ENCODE data around the gene ENTREP1. TPM values are rescaled to one million over a fixed set of nuclear protein-coding genes. Genes with fewer than 3 reads are reported as not detected.

The ENTREP1 gene, protein sequence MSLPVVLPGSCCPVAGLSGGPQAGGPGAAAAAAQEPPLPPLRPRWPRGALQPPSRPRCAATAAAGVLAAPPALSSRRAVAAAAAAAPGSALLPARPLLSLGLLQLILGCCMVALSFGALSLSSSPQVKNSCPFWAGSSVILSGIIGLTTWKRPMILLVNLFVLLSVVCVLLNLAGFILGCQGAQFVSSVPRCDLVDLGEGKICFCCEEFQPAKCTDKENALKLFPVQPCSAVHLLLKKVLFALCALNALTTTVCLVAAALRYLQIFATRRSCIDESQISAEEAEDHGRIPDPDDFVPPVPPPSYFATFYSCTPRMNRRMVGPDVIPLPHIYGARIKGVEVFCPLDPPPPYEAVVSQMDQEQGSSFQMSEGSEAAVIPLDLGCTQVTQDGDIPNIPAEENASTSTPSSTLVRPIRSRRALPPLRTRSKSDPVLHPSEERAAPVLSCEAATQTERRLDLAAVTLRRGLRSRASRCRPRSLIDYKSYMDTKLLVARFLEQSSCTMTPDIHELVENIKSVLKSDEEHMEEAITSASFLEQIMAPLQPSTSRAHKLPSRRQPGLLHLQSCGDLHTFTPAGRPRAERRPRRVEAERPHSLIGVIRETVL
- not detected for polyA plus RNA-seq (2012; ENCODE audit: low read depth, missing spikeins)

DNA sequence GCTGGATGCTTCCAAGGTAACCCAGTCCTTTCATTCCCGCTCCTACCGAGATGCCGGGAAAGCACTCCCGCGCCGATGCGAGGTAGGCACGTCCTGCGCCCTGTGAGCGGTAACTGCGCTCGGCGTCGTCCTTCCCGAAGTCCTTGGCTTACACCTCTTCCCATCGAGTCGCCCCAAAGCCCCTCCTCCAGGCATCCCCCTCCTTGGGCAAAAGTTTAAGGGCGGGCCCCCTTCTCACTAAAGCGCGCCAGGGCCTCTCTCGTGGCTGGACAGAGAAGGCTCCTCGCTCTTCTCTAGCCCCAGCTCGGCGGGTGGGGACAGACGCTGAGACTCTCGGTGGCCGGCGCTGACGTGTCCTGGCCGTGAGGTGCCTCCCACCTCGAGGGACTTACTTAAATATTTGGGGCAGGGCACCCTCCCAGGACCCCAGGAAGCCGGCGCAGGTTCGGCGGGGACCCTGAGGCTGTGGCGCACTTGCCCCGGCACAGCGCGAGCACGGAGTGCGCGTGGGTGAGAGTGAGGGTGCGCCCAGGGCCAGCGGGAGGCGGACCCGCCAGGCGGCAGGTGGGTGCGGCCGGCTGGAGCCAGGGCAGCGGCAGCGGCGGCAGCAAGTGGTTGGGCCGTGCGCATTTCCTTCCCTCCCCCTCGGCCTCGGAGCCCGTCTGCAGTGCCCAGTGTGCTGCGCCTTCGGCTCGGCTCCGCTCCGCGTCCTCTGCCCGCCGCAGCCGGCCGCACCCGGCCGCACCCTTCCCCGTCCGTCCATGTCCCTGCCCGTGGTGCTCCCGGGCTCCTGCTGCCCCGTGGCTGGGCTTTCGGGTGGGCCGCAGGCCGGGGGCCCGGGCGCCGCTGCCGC is at the start of gene ENTREP1:
ENTREP1 (plus strand) TSS at position 667 of the 853 bp plus-strand sequence; CDS start at position 762, 95 bp downstream.
- FAIRE-seq (no peak), DNase-seq (ENCODE audit: insufficient read length, low spot score) (no peak)
- TF ChIP-seq POLR2AphosphoS5 (IDR thresholded peaks at IDR 0.05; ENCODE audit: low read depth, low read length): no peak
- TF ChIP-seq POU2F2 (IDR thresholded peaks at IDR 0.05; ENCODE audit: low read depth, low read length): no peak
- TF ChIP-seq SPI1 (IDR thresholded peaks at IDR 0.05; ENCODE audit: low read depth, low read length): no peak
- TF ChIP-seq TAF1 (IDR thresholded peaks at IDR 0.05; ENCODE audit: low read depth, low read length): no peak
- TF ChIP-seq POLR2A (IDR thresholded peaks at IDR 0.05; ENCODE audit: low read depth, low read length): no peak
- TF ChIP-seq PAX5 (IDR thresholded peaks at IDR 0.05; ENCODE audit: insufficient read depth, low read length, severe bottlenecking): no peak

DNA sequence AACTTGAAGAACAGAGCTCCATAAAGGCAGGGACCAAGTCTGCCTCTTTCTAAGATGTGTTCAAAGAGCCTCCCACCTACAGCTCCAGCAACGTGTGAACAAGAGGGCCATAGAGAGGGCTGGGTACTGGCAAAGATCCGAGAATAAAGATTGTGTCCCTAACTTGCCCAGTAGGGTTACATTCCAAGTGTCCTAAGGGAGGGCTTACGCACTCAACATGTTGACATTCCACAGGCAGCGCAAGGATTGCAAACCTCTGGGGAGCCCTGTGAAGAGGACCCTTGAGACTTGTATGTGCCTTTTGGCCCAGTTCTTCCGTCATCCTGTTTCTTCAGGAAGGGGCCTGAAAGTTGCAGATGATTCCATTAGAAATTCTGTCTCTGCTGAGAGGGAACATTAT is 48.2 kb upstream of the ENTREP1 start:
- no peak for DNase-seq (ENCODE audit: insufficient read length, low spot score)
- TF ChIP-seq POU2F2 (IDR thresholded peaks at IDR 0.05; ENCODE audit: low read depth, low read length): no peak
- no peak for TF ChIP-seq SPI1 (IDR thresholded peaks at IDR 0.05; ENCODE audit: low read depth, low read length)
- TF ChIP-seq PAX5 (IDR thresholded peaks at IDR 0.05; ENCODE audit: insufficient read depth, low read length, severe bottlenecking): no peak
- no peak for FAIRE-seq

GRCh38 chr9:69279084-69279731 is 45.8 kb upstream of the ENTREP1 start:
- FAIRE-seq: peak; percentile 33
- DNase-seq (ENCODE audit: insufficient read length, low spot score): no peak
- TF ChIP-seq TAF1 (IDR thresholded peaks at IDR 0.05; ENCODE audit: low read depth, low read length): no peak
- no peak for TF ChIP-seq POLR2A (IDR thresholded peaks at IDR 0.05; ENCODE audit: low read depth, low read length)
- no peak for TF ChIP-seq POU2F2 (IDR thresholded peaks at IDR 0.05; ENCODE audit: low read depth, low read length)
- TF ChIP-seq PAX5 (IDR thresholded peaks at IDR 0.05; ENCODE audit: insufficient read depth, low read length, severe bottlenecking): no peak
- TF ChIP-seq SPI1 (IDR thresholded peaks at IDR 0.05; ENCODE audit: low read depth, low read length): no peak
- no peak for TF ChIP-seq POLR2AphosphoS5 (IDR thresholded peaks at IDR 0.05; ENCODE audit: low read depth, low read length)

DNA sequence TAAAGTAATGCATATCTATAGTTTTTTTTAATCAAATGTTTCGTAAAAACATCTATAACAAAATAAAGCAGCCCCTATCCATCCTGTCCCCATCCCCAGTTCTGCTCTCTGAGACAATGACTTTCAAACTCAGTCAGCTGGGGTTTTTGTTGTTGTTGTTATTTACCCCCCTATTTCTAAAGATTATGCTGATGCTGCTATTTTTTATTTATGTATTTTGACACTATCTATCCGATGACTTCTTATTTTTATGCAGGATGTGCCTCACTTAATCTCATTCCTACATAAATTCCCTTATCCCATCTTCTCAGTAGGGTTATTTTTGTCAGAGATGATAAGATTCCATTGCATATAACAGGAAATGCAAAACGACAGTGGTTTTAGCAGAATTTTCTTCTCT is 45.3 kb upstream of the ENTREP1 start:
- no peak for DNase-seq (ENCODE audit: insufficient read length, low spot score)
- no peak for TF ChIP-seq SPI1 (IDR thresholded peaks at IDR 0.05; ENCODE audit: low read depth, low read length)
- TF ChIP-seq TAF1 (IDR thresholded peaks at IDR 0.05; ENCODE audit: low read depth, low read length): no peak
- no peak for TF ChIP-seq PAX5 (IDR thresholded peaks at IDR 0.05; ENCODE audit: insufficient read depth, low read length, severe bottlenecking)
- TF ChIP-seq POLR2AphosphoS5 (IDR thresholded peaks at IDR 0.05; ENCODE audit: low read depth, low read length): no peak
- TF ChIP-seq POU2F2 (IDR thresholded peaks at IDR 0.05; ENCODE audit: low read depth, low read length): no peak
- TF ChIP-seq POLR2A (IDR thresholded peaks at IDR 0.05; ENCODE audit: low read depth, low read length): no peak
- FAIRE-seq: no peak

DNA sequence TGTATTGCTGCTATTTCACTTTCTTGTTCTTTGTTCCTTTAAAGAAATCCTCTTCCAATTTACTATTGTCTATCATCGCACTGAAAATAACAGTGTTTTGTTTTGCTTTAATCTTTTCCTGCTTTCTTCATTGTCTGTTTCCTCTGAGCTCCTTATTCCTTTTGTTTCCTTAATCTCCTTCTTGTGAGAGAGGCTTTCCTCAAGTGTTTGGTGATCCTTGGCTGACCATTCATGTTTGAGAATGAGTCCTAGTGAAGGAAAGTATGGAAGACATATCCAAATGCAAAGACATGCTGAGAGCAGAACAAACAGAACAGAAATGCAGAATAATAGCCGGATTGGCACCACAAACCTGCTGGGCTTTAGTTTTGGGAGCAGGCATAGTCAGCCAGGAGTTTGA is 42.0 kb upstream of the ENTREP1 start:
- TF ChIP-seq POLR2A (IDR thresholded peaks at IDR 0.05; ENCODE audit: low read depth, low read length) (no peak), PAX5 (IDR thresholded peaks at IDR 0.05; ENCODE audit: insufficient read depth, low read length, severe bottlenecking) (no peak), TAF1 (IDR thresholded peaks at IDR 0.05; ENCODE audit: low read depth, low read length) (no peak), POU2F2 (IDR thresholded peaks at IDR 0.05; ENCODE audit: low read depth, low read length) (no peak), POLR2AphosphoS5 (IDR thresholded peaks at IDR 0.05; ENCODE audit: low read depth, low read length) (no peak), SPI1 (IDR thresholded peaks at IDR 0.05; ENCODE audit: low read depth, low read length) (no peak)
- FAIRE-seq (no peak), DNase-seq (ENCODE audit: insufficient read length, low spot score) (no peak)

GRCh38 chr9:69292078-69292477 is 32.9 kb upstream of the ENTREP1 start:
- FAIRE-seq: no peak

DNA sequence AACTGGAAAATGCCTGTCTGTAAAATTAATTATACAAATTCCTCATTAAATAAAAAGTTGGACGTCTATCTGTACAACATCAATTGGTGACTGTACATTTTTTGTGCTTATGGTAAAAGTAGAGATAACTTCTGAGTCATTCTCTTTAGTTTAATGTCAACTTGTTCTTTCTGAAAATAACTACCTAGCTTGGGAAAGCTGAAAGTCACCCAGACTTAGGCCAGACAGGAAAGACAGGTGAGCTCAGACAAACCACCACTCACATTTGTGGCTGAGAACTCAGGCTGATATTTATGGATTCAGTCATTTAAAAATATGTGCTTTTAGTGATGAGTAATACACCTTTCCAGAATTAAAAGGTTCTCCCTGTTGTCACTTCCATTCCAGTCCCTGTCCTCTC is 31.9 kb upstream of the ENTREP1 start:
- DNase-seq (ENCODE audit: insufficient read length, low spot score): no peak
- no peak for FAIRE-seq
- no peak for TF ChIP-seq POLR2A (IDR thresholded peaks at IDR 0.05; ENCODE audit: low read depth, low read length)
- TF ChIP-seq TAF1 (IDR thresholded peaks at IDR 0.05; ENCODE audit: low read depth, low read length): no peak
- TF ChIP-seq POLR2AphosphoS5 (IDR thresholded peaks at IDR 0.05; ENCODE audit: low read depth, low read length): no peak
- TF ChIP-seq PAX5 (IDR thresholded peaks at IDR 0.05; ENCODE audit: insufficient read depth, low read length, severe bottlenecking): no peak
- no peak for TF ChIP-seq POU2F2 (IDR thresholded peaks at IDR 0.05; ENCODE audit: low read depth, low read length)
- no peak for TF ChIP-seq SPI1 (IDR thresholded peaks at IDR 0.05; ENCODE audit: low read depth, low read length)

More at GRCh38 chr9:69292078-69292477, 32.9 kb upstream of the ENTREP1 start:
- DNase-seq (ENCODE audit: insufficient read length, low spot score): no peak
- TF ChIP-seq SPI1 (IDR thresholded peaks at IDR 0.05; ENCODE audit: low read depth, low read length) (no peak), PAX5 (IDR thresholded peaks at IDR 0.05; ENCODE audit: insufficient read depth, low read length, severe bottlenecking) (no peak), TAF1 (IDR thresholded peaks at IDR 0.05; ENCODE audit: low read depth, low read length) (no peak), POU2F2 (IDR thresholded peaks at IDR 0.05; ENCODE audit: low read depth, low read length) (no peak), POLR2AphosphoS5 (IDR thresholded peaks at IDR 0.05; ENCODE audit: low read depth, low read length) (no peak), POLR2A (IDR thresholded peaks at IDR 0.05; ENCODE audit: low read depth, low read length) (no peak)

DNA sequence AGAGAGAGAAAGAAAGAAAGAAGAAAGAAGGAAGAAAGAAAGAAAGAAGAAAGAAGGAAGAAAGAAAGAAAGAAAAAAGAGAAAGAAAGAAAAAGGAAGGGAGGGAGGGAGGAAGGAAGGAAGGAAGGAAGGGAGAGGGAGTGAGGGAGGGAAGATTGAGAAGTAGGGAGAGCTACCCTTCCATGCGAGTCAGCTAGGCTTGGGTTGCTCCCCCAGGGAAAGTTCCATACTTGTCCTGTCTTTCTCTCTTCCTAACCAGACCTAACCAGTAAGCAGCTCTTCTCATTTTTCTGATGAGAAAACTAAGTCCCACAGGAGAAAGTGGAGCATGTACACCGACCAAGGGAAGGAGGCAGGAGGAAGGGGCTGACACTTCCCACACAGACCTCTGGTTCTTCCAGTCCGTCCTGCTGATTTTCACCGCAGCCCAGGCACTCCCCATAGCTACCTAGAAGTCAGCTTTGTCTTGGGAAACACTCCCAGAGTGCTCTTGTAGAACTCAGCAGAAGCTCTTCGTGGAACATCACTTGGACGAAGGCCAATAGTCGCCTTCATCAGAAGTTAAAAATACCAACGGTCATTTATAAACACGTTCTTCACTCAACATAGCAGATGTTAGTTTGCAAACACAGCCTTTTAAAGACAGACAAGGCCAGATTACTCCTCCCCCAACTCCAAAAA is 29.0 kb upstream of the ENTREP1 start:
- FAIRE-seq: no peak
- no peak for DNase-seq (ENCODE audit: insufficient read length, low spot score)
- no peak for TF ChIP-seq POLR2A (IDR thresholded peaks at IDR 0.05; ENCODE audit: low read depth, low read length)
- no peak for TF ChIP-seq PAX5 (IDR thresholded peaks at IDR 0.05; ENCODE audit: insufficient read depth, low read length, severe bottlenecking)
- TF ChIP-seq POLR2AphosphoS5 (IDR thresholded peaks at IDR 0.05; ENCODE audit: low read depth, low read length): no peak
- no peak for TF ChIP-seq SPI1 (IDR thresholded peaks at IDR 0.05; ENCODE audit: low read depth, low read length)
- no peak for TF ChIP-seq POU2F2 (IDR thresholded peaks at IDR 0.05; ENCODE audit: low read depth, low read length)
- TF ChIP-seq TAF1 (IDR thresholded peaks at IDR 0.05; ENCODE audit: low read depth, low read length): no peak
